ENCODE data around the gene OR8D1. TPM values are rescaled to one million over a fixed set of nuclear protein-coding genes. Genes with fewer than 3 reads are reported as not detected.

Gene OR8D1
- total RNA-seq, 6 experiments from 2014 or later, result not detected

- intact Hi-C loops (cut with DNase I), result no loop called here
- DNase-seq (no peak), ATAC-seq (no peak)
- Histone ChIP-seq H3K27ac (no peak overlapping the region), H3K9me3 (no peaks in the 10 kb centered on the region), H3K27me3 (no peaks in the 10 kb centered on the region), H3K36me3 (no peaks in the 10 kb centered on the region), H3K4me1 (no peaks in the 10 kb centered on the region), H3K4me3 (no peak overlapping the region)
- WGBS (ENCODE audit: insufficient coverage, low coverage, low lambda C conversion rate, missing lambda C conversion rate), result 41% methylated on average over 6 of the region's 6 CpGs
- TF ChIP-seq POLR2A (IDR thresholded peaks at IDR 0.05), result no peak
- no peak for TF ChIP-seq CTCF (IDR thresholded peaks at IDR 0.05)
These were observed 25.8 kb upstream of the OR8D1 start for GRCh38 chr11:124339396-124340141.

DNA sequence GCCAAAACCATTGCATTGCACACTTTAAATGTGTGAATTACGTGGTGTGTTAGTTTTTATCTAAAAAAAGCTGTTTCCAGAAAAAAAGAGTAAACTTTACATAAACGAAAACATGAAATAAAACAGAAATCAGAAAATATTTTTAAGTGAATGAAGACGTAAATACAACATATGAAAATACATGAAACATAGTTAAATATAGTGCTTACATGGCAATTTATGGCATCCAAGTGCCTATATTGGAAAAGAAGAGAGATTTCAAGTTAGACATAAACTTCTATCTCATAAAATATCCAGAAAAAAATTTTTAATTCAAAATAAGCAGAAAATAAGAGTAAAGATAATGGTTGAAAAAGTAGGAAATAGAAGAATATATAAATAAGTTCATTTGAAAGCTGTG is 18.1 kb upstream of the OR8D1 start:
- Histone ChIP-seq H3K27ac (no peak overlapping the region), H3K36me3 (no peaks in the 10 kb centered on the region), H3K4me3 (no peak overlapping the region), H3K4me1 (no peaks in the 10 kb centered on the region), H3K9me3 (no peaks in the 10 kb centered on the region), H3K27me3 (no peaks in the 10 kb centered on the region)
- intact Hi-C loops (cut with DNase I), result no loop called here
- ATAC-seq, result no peak
- 33% methylated on average over 3 of the region's 3 CpGs for WGBS (ENCODE audit: insufficient coverage, low coverage, low lambda C conversion rate, missing lambda C conversion rate)
- no peak for DNase-seq
- TF ChIP-seq POLR2A (IDR thresholded peaks at IDR 0.05) (no peak), CTCF (IDR thresholded peaks at IDR 0.05) (no peak)

DNA sequence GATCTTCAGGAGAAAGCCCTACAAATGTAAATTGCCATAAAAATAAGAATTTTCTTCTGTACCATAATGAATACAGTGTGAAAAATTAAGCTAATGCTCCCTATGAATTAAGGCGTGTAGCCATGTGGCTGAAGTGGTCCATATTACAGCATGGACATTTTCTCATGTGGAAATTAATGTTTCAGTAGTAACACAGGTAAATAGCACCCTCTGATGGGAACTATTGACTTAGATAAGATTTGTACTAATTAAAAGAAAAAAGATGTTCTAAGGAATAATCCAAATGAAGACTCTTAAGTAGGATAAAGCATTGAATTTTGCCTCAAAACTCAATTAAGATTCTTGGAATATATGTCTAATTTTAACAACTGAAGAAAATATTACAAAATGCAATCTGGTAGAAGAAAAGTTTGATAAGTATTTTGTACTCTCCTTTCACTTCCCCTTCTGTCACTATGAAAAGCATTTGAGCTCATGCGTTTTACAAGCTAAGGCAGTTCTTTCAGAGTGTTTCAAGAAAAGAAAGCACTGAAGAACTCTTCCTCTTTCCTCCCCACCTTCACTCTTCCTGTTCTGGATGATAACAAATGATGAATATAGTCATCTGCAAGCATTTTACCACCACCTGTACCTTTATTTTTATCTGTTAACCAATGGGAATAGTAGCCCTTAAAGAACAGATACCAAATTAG is 16.2 kb upstream of the OR8D1 start:
- DNase-seq, result no peak
- intact Hi-C loops (cut with DNase I), result no loop called here
- Histone ChIP-seq H3K4me1 (no peaks in the 10 kb centered on the region), H3K36me3 (no peaks in the 10 kb centered on the region), H3K27ac (no peak overlapping the region), H3K9me3 (no peaks in the 10 kb centered on the region), H3K27me3 (no peaks in the 10 kb centered on the region), H3K4me3 (no peak overlapping the region)
- TF ChIP-seq POLR2A (IDR thresholded peaks at IDR 0.05), result no peak
- peak in 1 of 4 donors; percentile 26 for TF ChIP-seq CTCF (IDR thresholded peaks at IDR 0.05)
- 20% methylated on average over 2 of the region's 2 CpGs for WGBS (ENCODE audit: insufficient coverage, low coverage, low lambda C conversion rate, missing lambda C conversion rate)
- peak in 1 of 4 donors; percentile 34 for ATAC-seq

DNA sequence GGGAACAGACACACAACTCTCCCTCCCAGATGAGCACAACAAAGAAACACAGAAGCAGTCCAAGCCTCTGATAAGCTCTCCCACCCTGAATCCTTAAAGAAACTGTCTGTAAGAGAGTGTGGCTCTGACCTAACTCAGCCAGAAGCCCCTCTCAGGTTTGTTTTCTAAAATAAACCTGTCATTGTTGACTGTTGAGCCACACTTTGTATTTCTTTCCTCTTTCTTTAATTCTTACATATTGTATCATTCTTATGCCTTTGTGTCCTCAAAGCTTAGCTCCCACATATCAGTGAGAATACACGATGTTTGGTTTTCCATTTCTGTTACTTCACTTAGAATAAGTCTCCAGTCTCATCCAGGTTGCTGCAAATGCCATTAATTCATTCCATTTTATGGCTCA is 14.0 kb upstream of the OR8D1 start:
- DNase-seq (no peak), ATAC-seq (no peak)
- Histone ChIP-seq H3K36me3 (no peaks in the 10 kb centered on the region), H3K27me3 (no peaks in the 10 kb centered on the region), H3K4me1 (no peaks in the 10 kb centered on the region), H3K4me3 (no peak overlapping the region), H3K27ac (no peak overlapping the region), H3K9me3 (no peaks in the 10 kb centered on the region)
- TF ChIP-seq CTCF (IDR thresholded peaks at IDR 0.05), result no peak
- TF ChIP-seq POLR2A (IDR thresholded peaks at IDR 0.05), result no peak
- intact Hi-C loops (cut with DNase I), result no loop called here
- 68% methylated on average over 1 of the region's 1 CpG for WGBS (ENCODE audit: insufficient coverage, low coverage, low lambda C conversion rate, missing lambda C conversion rate)
